GM12891 (cell line): ENCODE measurements around the gene ORC2.

Experiments
- POLR2A ChIP-seq: IDR thresholded peaks from 2 replicates; pipeline ENCODE4 v1.6.1; 2011; ENCODE audit warnings: low read depth, low read length, control low read depth
- POLR2AphosphoS5 ChIP-seq: IDR thresholded peaks from 2 replicates; pipeline ENCODE4 v1.6.1; 2011; ENCODE audit warnings: low read depth, low read length, control low read depth
- POU2F2 ChIP-seq: IDR thresholded peaks from 2 replicates; pipeline ENCODE4 v1.6.1; 2011; ENCODE audit warnings: low read depth, mild to moderate bottlenecking, control low read depth, low read length, moderate library complexity
- SPI1 ChIP-seq: IDR thresholded peaks from 2 replicates; pipeline ENCODE4 v1.6.1; 2011; ENCODE audit warnings: low read depth, low read length, control low read depth
- TAF1 ChIP-seq: IDR thresholded peaks from 2 replicates; pipeline ENCODE4 v1.6.1; 2011; ENCODE audit warnings: low read depth, low read length, control low read depth

- peak; percentile 68 for TF ChIP-seq POLR2A
- peak; percentile 75 for TF ChIP-seq POLR2AphosphoS5
- peak; percentile 56 for TF ChIP-seq SPI1
- peak; percentile 77 for TF ChIP-seq TAF1
- peak; percentile 64 for TF ChIP-seq POU2F2
Observed at GRCh38 chr2:200888704-200889625, 74.5 kb downstream of the ORC2 start, which contains the start of the genes NIF3L1 and PPIL3.
